Right lobe of liver (tissue), 6 donors: ENCODE data around the gene SEC14L5. TPM values are rescaled to one million over a fixed set of nuclear protein-coding genes. Genes with fewer than 3 reads are reported as not detected.

Experiments used
- ATAC-seq, 4 donors: fragments of 200-7000 bp; cut with Tn5 transposase; one replicate each; pipeline ENCODE4 v1.9.1; 2020; ENCODE audit warnings: mild to moderate bottlenecking in 4 of 4, moderate library complexity in 4 of 4
- DNase-seq, 3 donors: peaks; one replicate each; pipeline ENCODE4 v3.0.0-alpha.2; 2020
- H3K27ac ChIP-seq, 3 donors: fragments of 200-600 bp; one replicate each; pipeline ENCODE4 v1.8.0; 2022
- H3K27me3 ChIP-seq, 2 donors: fragments of 200-600 bp; one replicate each; pipeline ENCODE4 v1.8.0; 2022
- H3K36me3 ChIP-seq, 4 donors: fragments of 200-600 bp; sonication (generic) in 1 of 4; one replicate each; pipeline versions ENCODE4 v1.5.1 to v1.8.0; 2017 to 2022; ENCODE audit warnings: control low read depth in 1 of 4
- H3K4me1 ChIP-seq, 4 donors: fragments of 200-600 bp; sonication (generic) in 1 of 4; one replicate each; pipeline versions ENCODE4 v1.5.1 to v1.8.0; 2017 to 2022; ENCODE audit warnings: control low read depth in 1 of 4
- H3K4me3 ChIP-seq, 3 donors: fragments of 200-600 bp; one replicate each; pipeline ENCODE4 v1.8.0; 2022
- H3K9me3 ChIP-seq, 4 donors: fragments of 200-600 bp; sonication (generic) in 1 of 4; one replicate each; pipeline versions ENCODE4 v1.5.1 to v1.8.0; 2017 to 2022; ENCODE audit warnings: control low read depth in 1 of 4
- CTCF ChIP-seq, 4 donors: fragments of 200-600 bp in 3 of 4; fragments of 450-650 bp in 1 of 4; IDR thresholded peaks; one replicate each; pipeline versions ENCODE4 v1.5.1 to v1.8.0; 2016 to 2022; ENCODE audit warnings: antibody characterized with exemption in 4 of 4, mild to moderate bottlenecking in 2 of 4
- POLR2A ChIP-seq: fragments of 450-650 bp; IDR thresholded peaks from one replicate; pipeline ENCODE4 v1.6.1; 2017; ENCODE audit warnings: antibody characterized with exemption, mild to moderate bottlenecking
- WGBS: methylation state at CpG from one replicate; pipeline ENCODE4 v1.1.6; 2018; ENCODE audit warnings: low coverage, low lambda C conversion rate; ENCODE audit not compliant: insufficient coverage; ENCODE audit errors: missing lambda C conversion rate; 5-methylcytosine and 5-hydroxymethylcytosine counted together
- intact Hi-C, 2 donors: fragments of 100-400 bp; cut with DNase I; formaldehyde crosslinking; loops; one replicate each; pipeline versions ENCODE4 v1.11.2 to v1.14.1; 2022
- total RNA-seq, 6 experiments: library from RNA; depleted of rRNA in 2 of 6; stranded (reverse); fragments of >200 nt in 2 of 6; fragmentation: NEBNext Ultra II Directional in 3 of 6; extraction: Animal tissue kit (Norgen Biotek cat#: 25700) in 3 of 6; gene quantifications; one replicate each; pipeline versions ENCODE4 v1.1.0 to v1.2.4, GENCODE V29; 2016 to 2023
- donor health status: DM: no; HTN: yes; CAD: no.
- donor health status: DM: no; HTN: no; CAD: no.
- donor health status: DM: no; HTN: no; CAD: no.
- donor health status: DM: no; HTN: yes; CAD: no.
- donor health status: DM: no; HTN: yes; CAD: no.

SEC14L5 gene
- total RNA-seq, 6 experiments from 2014 or later = 0.09 to 1.1 (median 0.60) TPM; not detected in 1

- no peak for TF ChIP-seq POLR2A
- TF ChIP-seq CTCF (IDR thresholded peaks at IDR 0.05) = no peak
- intact Hi-C loops = no loop called here
- ATAC-seq (no peak), DNase-seq (no peak)
- H3K4me3 ChIP-seq = no peak overlapping the region
- H3K4me1 ChIP-seq = no peaks in the 10 kb centered on the region
- no peaks in the 10 kb centered on the region for H3K9me3 ChIP-seq
- WGBS = 43% methylated on average over 1 of the region's 3 CpGs
- no peak overlapping the region for H3K27ac ChIP-seq
- H3K36me3 ChIP-seq = no peaks in the 10 kb centered on the region
- no peaks in the 10 kb centered on the region for H3K27me3 ChIP-seq
These were observed 44.6 kb downstream of the SEC14L5 start for GRCh38 chr16:5002699-5003143.

- intact Hi-C loops = no loop called here
- no peak for DNase-seq
- H3K27me3 ChIP-seq = no peaks in the 10 kb centered on the region
- no peak for ATAC-seq
- 80% methylated on average over 1 of the region's 12 CpGs for WGBS
- H3K27ac ChIP-seq = no peak overlapping the region
- no peaks in the 10 kb centered on the region for H3K9me3 ChIP-seq
- TF ChIP-seq CTCF (IDR thresholded peaks at IDR 0.05) (no peak), POLR2A (no peak)
- H3K4me1 ChIP-seq = no peaks in the 10 kb centered on the region
- H3K4me3 ChIP-seq = no peak overlapping the region
- H3K36me3 ChIP-seq = no peaks in the 10 kb centered on the region
These were observed 45.1 kb downstream of the SEC14L5 start for GRCh38 chr16:5003211-5003610.

- WGBS = 80% methylated on average over 3 of the region's 10 CpGs
- DNase-seq (no peak), ATAC-seq (no peak)
- Histone ChIP-seq H3K36me3 (no peaks in the 10 kb centered on the region), H3K4me3 (no peak overlapping the region), H3K27ac (no peak overlapping the region), H3K27me3 (no peaks in the 10 kb centered on the region), H3K9me3 (no peaks in the 10 kb centered on the region), H3K4me1 (no peaks in the 10 kb centered on the region)
- no peak for TF ChIP-seq CTCF (IDR thresholded peaks at IDR 0.05)
- no peak for TF ChIP-seq POLR2A
- intact Hi-C loops = no loop called here
These were observed 45.7 kb downstream of the SEC14L5 start for GRCh38 chr16:5003828-5004227.

- no peaks in the 10 kb centered on the region for H3K4me1 ChIP-seq
- intact Hi-C loops = no loop called here
- no peaks in the 10 kb centered on the region for H3K36me3 ChIP-seq
- ATAC-seq = no peak
- 73% methylated on average over 4 of the region's 5 CpGs for WGBS
- H3K27ac ChIP-seq = no peak overlapping the region
- no peak for DNase-seq
- H3K9me3 ChIP-seq = no peaks in the 10 kb centered on the region
- no peak overlapping the region for H3K4me3 ChIP-seq
- H3K27me3 ChIP-seq = no peaks in the 10 kb centered on the region
- TF ChIP-seq CTCF (IDR thresholded peaks at IDR 0.05) (no peak), POLR2A (no peak)
These were observed 46.2 kb downstream of the SEC14L5 start for GRCh38 chr16:5004311-5004710.

- Histone ChIP-seq H3K9me3 (no peaks in the 10 kb centered on the region), H3K36me3 (no peaks in the 10 kb centered on the region), H3K4me1 (no peaks in the 10 kb centered on the region), H3K27me3 (no peaks in the 10 kb centered on the region), H3K4me3 (no peak overlapping the region), H3K27ac (no peak overlapping the region)
- intact Hi-C loops = no loop called here
- TF ChIP-seq POLR2A (no peak), CTCF (IDR thresholded peaks at IDR 0.05) (no peak)
- WGBS = 52% methylated on average over 4 of the region's 4 CpGs
- ATAC-seq = no peak
- DNase-seq = no peak
These were observed 47.8 kb downstream of the SEC14L5 start for GRCh38 chr16:5005916-5006315.
